Mesendoderm (in vitro differentiated cells): ENCODE measurements around the gene PPARG.

Experiments
- DNase-seq: peaks from one replicate; pipeline ENCODE4 v3.0.0; 2013
- H2AK5ac ChIP-seq: 2 replicates; pipeline ENCODE4 v1.6.1; 2013; ENCODE audit warnings: low read length, inconsistent platforms
- H2BK120ac ChIP-seq: 2 replicates; pipeline ENCODE4 v1.6.1; 2013; ENCODE audit warnings: low read depth, mild to moderate bottlenecking, low read length, moderate library complexity, mixed read lengths
- H2BK15ac ChIP-seq: replicated peaks from 2 replicates; pipeline ENCODE4 v1.6.1; 2013; ENCODE audit warnings: low read depth, mild to moderate bottlenecking, moderate library complexity
- H2BK5ac ChIP-seq: 2 replicates; pipeline ENCODE4 v1.6.1; 2013; ENCODE audit warnings: low read length, inconsistent platforms
- H3K18ac ChIP-seq: 2 replicates; pipeline ENCODE4 v1.6.1; 2013; ENCODE audit warnings: mild to moderate bottlenecking, low read length, mixed read lengths
- H3K23ac ChIP-seq: one replicate; pipeline ENCODE4 v1.6.1; 2013; ENCODE audit warnings: low read length
- H3K27ac ChIP-seq: 2 replicates; pipeline ENCODE4 v1.5.1; 2013; ENCODE audit warnings: low read depth, mild to moderate bottlenecking, inconsistent platforms, low read length, moderate library complexity
- H3K27me3 ChIP-seq: 2 replicates; pipeline ENCODE4 v1.6.1; 2013; ENCODE audit warnings: low read length, control low read depth, mild to moderate bottlenecking, inconsistent platforms; ENCODE audit not compliant: insufficient read depth, poor library complexity
- H3K36me3 ChIP-seq: 2 replicates; pipeline ENCODE4 v1.6.1; 2013; ENCODE audit warnings: low read length, inconsistent platforms; ENCODE audit not compliant: control insufficient read depth, insufficient read depth
- H3K4ac ChIP-seq: one replicate; pipeline ENCODE4 v1.6.1; 2013; ENCODE audit warnings: low read depth, mild to moderate bottlenecking, low read length, moderate library complexity
- H3K4me1 ChIP-seq: 2 replicates; pipeline ENCODE4 v1.6.1; 2013; ENCODE audit warnings: low read depth, low read length, inconsistent platforms; ENCODE audit not compliant: control insufficient read depth
- H3K4me2 ChIP-seq: 2 replicates; pipeline ENCODE4 v1.6.1; 2013; ENCODE audit warnings: low read length
- H3K4me3 ChIP-seq: 2 replicates; pipeline ENCODE4 v1.5.1; 2013; ENCODE audit warnings: mild to moderate bottlenecking, low read length
- H3K56ac ChIP-seq: one replicate; pipeline ENCODE4 v1.6.1; 2013; ENCODE audit warnings: low read length
- H3K79me1 ChIP-seq: 2 replicates; pipeline ENCODE4 v1.6.1; 2013; ENCODE audit warnings: low read length, inconsistent platforms
- H3K79me2 ChIP-seq: 2 replicates; pipeline ENCODE4 v1.6.1; 2013; ENCODE audit warnings: mild to moderate bottlenecking, low read length; ENCODE audit not compliant: control insufficient read depth, insufficient read depth
- H3K9ac ChIP-seq: 2 replicates; pipeline ENCODE4 v1.6.1; 2013; ENCODE audit warnings: low read length, inconsistent platforms
- H4K5ac ChIP-seq: one replicate; pipeline ENCODE4 v1.6.1; 2013; ENCODE audit warnings: low read length
- H4K8ac ChIP-seq: one replicate; pipeline ENCODE4 v1.6.1; 2013; ENCODE audit warnings: low read depth, mild to moderate bottlenecking, control low read depth, low read length, moderate library complexity
- WGBS: extraction: QIAGEN DNeasy Blood & Tissue Kit; methylation state at CpG from one replicate; pipeline ENCODE4 v1.1.7; 2013; ENCODE audit warnings: low lambda C conversion rate, missing lambda C conversion rate; ENCODE audit not compliant: insufficient coverage; ENCODE audit errors: extremely low coverage; 5-methylcytosine and 5-hydroxymethylcytosine counted together

The PPARG gene

GRCh38 chr3:12321015-12321414 lies 32.1 kb downstream of the PPARG start:
- Histone ChIP-seq H3K18ac (no peak overlapping the region), H2AK5ac (no peak overlapping the region), H4K5ac (no peak overlapping the region), H3K4me1 (no peaks in the 10 kb centered on the region), H3K23ac (no peak overlapping the region), H4K8ac (no peak overlapping the region), H2BK120ac (no peak overlapping the region), H3K9ac (no peak overlapping the region), H3K79me2 (no peaks in the 10 kb centered on the region), H3K4me2 (no peak overlapping the region), H2BK5ac (no peak overlapping the region), H3K56ac (no peak overlapping the region), H3K27me3 (no peaks in the 10 kb centered on the region), H3K27ac (no peak overlapping the region), H3K36me3 (no peaks in the 10 kb centered on the region), H3K79me1 (no peaks in the 10 kb centered on the region), H3K4ac (no peak overlapping the region), H2BK15ac (no peak overlapping the region), H3K4me3 (no peak overlapping the region)
- DNase-seq, result no peak
- no CpG with 5 or more reads among the region's 2 CpGs for WGBS

GRCh38 chr3:12323237-12323636 lies 34.4 kb downstream of the PPARG start:
- DNase-seq, result no peak
- Histone ChIP-seq H2BK120ac (no peak overlapping the region), H2BK5ac (no peak overlapping the region), H3K4me3 (no peak overlapping the region), H3K27ac (no peak overlapping the region), H4K5ac (no peak overlapping the region), H3K27me3 (no peaks in the 10 kb centered on the region), H3K79me2 (no peaks in the 10 kb centered on the region), H3K56ac (no peak overlapping the region), H3K4me2 (no peak overlapping the region), H3K23ac (no peak overlapping the region), H3K36me3 (no peaks in the 10 kb centered on the region), H3K4ac (no peak overlapping the region), H2AK5ac (no peak overlapping the region), H3K18ac (no peak overlapping the region), H3K79me1 (no peaks in the 10 kb centered on the region), H3K4me1 (no peaks in the 10 kb centered on the region), H4K8ac (no peak overlapping the region), H2BK15ac (no peak overlapping the region), H3K9ac (no peak overlapping the region)
- no CpG with 5 or more reads among the region's 2 CpGs for WGBS

- H3K23ac ChIP-seq, result no peak overlapping the region
- DNase-seq, result no peak
- H3K4me3 ChIP-seq, result no peak overlapping the region
- no peaks in the 10 kb centered on the region for H3K36me3 ChIP-seq
- no peak overlapping the region for H3K9ac ChIP-seq
- no peak overlapping the region for H2BK120ac ChIP-seq
- no peak overlapping the region for H4K8ac ChIP-seq
- no peak overlapping the region for H2BK15ac ChIP-seq
- no peaks in the 10 kb centered on the region for H3K27me3 ChIP-seq
- H3K18ac ChIP-seq, result no peak overlapping the region
- WGBS, result 100% methylated on average over 2 of the region's 4 CpGs
- peaks cover 3% of the 10 kb centered on the region for H3K4me1 ChIP-seq
- H4K5ac ChIP-seq, result no peak overlapping the region
- H3K4ac ChIP-seq, result no peak overlapping the region
- H2BK5ac ChIP-seq, result no peak overlapping the region
- no peak overlapping the region for H2AK5ac ChIP-seq
- H3K4me2 ChIP-seq, result no peak overlapping the region
- no peak overlapping the region for H3K56ac ChIP-seq
- H3K79me2 ChIP-seq, result no peaks in the 10 kb centered on the region
- H3K79me1 ChIP-seq, result no peaks in the 10 kb centered on the region
- H3K27ac ChIP-seq, result no peak overlapping the region
Observed at GRCh38 chr3:12325586-12326515, 37.0 kb downstream of the PPARG start.

- H3K4ac ChIP-seq, result no peak overlapping the region
- H2BK120ac ChIP-seq, result no peak overlapping the region
- H4K8ac ChIP-seq, result no peak overlapping the region
- no peak overlapping the region for H3K56ac ChIP-seq
- H3K79me2 ChIP-seq, result no peaks in the 10 kb centered on the region
- H2BK15ac ChIP-seq, result no peak overlapping the region
- no peak overlapping the region for H3K18ac ChIP-seq
- H3K27ac ChIP-seq, result no peak overlapping the region
- no peak overlapping the region for H2AK5ac ChIP-seq
- no peak for DNase-seq
- no peak overlapping the region for H3K4me3 ChIP-seq
- H3K36me3 ChIP-seq, result no peaks in the 10 kb centered on the region
- no peaks in the 10 kb centered on the region for H3K79me1 ChIP-seq
- H3K27me3 ChIP-seq, result no peaks in the 10 kb centered on the region
- H3K4me1 ChIP-seq, result peaks cover 3% of the 10 kb centered on the region
- no peak overlapping the region for H3K4me2 ChIP-seq
- H2BK5ac ChIP-seq, result no peak overlapping the region
- no peak overlapping the region for H3K9ac ChIP-seq
- H4K5ac ChIP-seq, result no peak overlapping the region
- H3K23ac ChIP-seq, result no peak overlapping the region
- no CpG with 5 or more reads among the region's 5 CpGs for WGBS
Observed at GRCh38 chr3:12327021-12327420, 38.2 kb downstream of the PPARG start.

- Histone ChIP-seq H3K9ac (no peak overlapping the region), H3K79me1 (no peaks in the 10 kb centered on the region), H3K23ac (no peak overlapping the region), H3K56ac (no peak overlapping the region), H3K27me3 (no peaks in the 10 kb centered on the region), H2BK120ac (no peak overlapping the region), H2BK5ac (no peak overlapping the region), H3K4me2 (no peak overlapping the region), H3K36me3 (no peaks in the 10 kb centered on the region), H4K8ac (no peak overlapping the region), H2BK15ac (no peak overlapping the region), H3K4me1 (peaks cover 3% of the 10 kb centered on the region), H3K4me3 (no peak overlapping the region), H3K79me2 (no peaks in the 10 kb centered on the region), H3K27ac (no peak overlapping the region), H4K5ac (no peak overlapping the region), H2AK5ac (no peak overlapping the region), H3K4ac (no peak overlapping the region), H3K18ac (no peak overlapping the region)
- peak; percentile 3 for DNase-seq
- no CpG with 5 or more reads among the region's 8 CpGs for WGBS
Observed at GRCh38 chr3:12328132-12328836, 39.4 kb downstream of the PPARG start.
